GM19351 (cell line): ENCODE results near the gene TAF9.
A peak's percentile ranks its signal among the peaks of the same experiment; 100 is the strongest.
"Not testable (repeated sequence)": the region's sequence is repeated elsewhere in the genome, so short reads cannot be mapped to it uniquely, and the experiment has no call there.

Source experiments
- ATAC-seq: cut with Tn5 transposase; IDR thresholded peaks from one replicate; pipeline ENCODE4 v1.9.1; 2021; ENCODE audit warnings: mild to moderate bottlenecking, moderate library complexity; ENCODE audit not compliant: unreplicated experiment

The TAF9 gene

GRCh38 chr5:69369340-69370121 is at the start of gene TAF9, which contains the start of the genes AK6 and RAD17:
Gene TAF9 (minus strand): TSS chr5:69369520. CDS start chr5:69365737, 3,783 bp downstream.
Gene AK6 (minus strand): TSS chr5:69369520. CDS start chr5:69369490, 30 bp downstream.
Gene RAD17 (plus strand): TSS chr5:69369818. CDS start chr5:69372209, 2,391 bp downstream.
- peak; percentile 89 for ATAC-seq

- no peak for ATAC-seq
These were observed 49.2 kb upstream of the TAF9 start for GRCh38 chr5:69418554-69418953.

GRCh38 chr5:69416699-69417098 is 47.4 kb upstream of the TAF9 start:
- ATAC-seq, result no peak

- ATAC-seq, result no peak
These were observed 46.9 kb upstream of the TAF9 start for GRCh38 chr5:69416180-69416579.

GRCh38 chr5:69415584-69415958 is 46.3 kb upstream of the TAF9 start:
- ATAC-seq, result no peak

GRCh38 chr5:69414885-69415583 is 45.7 kb upstream of the TAF9 start, which contains the start of gene MARVELD2:
Gene MARVELD2 (plus strand): TSS chr5:69415116. CDS start chr5:69419386, 4,270 bp downstream.
- ATAC-seq, result peak; percentile 72

- ATAC-seq, result no peak
These were observed 35.5 kb upstream of the TAF9 start for GRCh38 chr5:69404659-69405330.

GRCh38 chr5:69378376-69378775 is 9.1 kb upstream of the TAF9 start:
- ATAC-seq, result no peak

- ATAC-seq, result peak; percentile 79
These were observed 5.7 kb upstream of the TAF9 start for GRCh38 chr5:69374911-69375446.

GRCh38 chr5:69372394-69372793 is 3.1 kb upstream of the TAF9 start:
- ATAC-seq, result no peak

GRCh38 chr5:69370335-69370734 is 1.0 kb upstream of the TAF9 start:
- ATAC-seq, result not testable (repeated sequence)

GRCh38 chr5:69368458-69369339 is 621 bp downstream of the TAF9 start:
- ATAC-seq, result peak; percentile 27

GRCh38 chr5:69367697-69368279 is 1.5 kb downstream of the TAF9 start:
- no peak for ATAC-seq

- no peak for ATAC-seq
These were observed 4.5 kb downstream of the TAF9 start for GRCh38 chr5:69364850-69365249.

- ATAC-seq, result no peak
These were observed 4.9 kb downstream of the TAF9 start for GRCh38 chr5:69364414-69364813.

- no peak for ATAC-seq
These were observed 8.9 kb downstream of the TAF9 start for GRCh38 chr5:69360442-69360841.

GRCh38 chr5:69359699-69360098 is 9.6 kb downstream of the TAF9 start:
- no peak for ATAC-seq

- no peak for ATAC-seq
These were observed 18.7 kb downstream of the TAF9 start for GRCh38 chr5:69350664-69351063.

GRCh38 chr5:69343083-69343482 is 26.2 kb downstream of the TAF9 start:
- no peak for ATAC-seq
